GM15510 (cell line): Measurements from ENCODE around the gene PCOLCE2.

Source experiments
- POLR2A ChIP-seq: IDR thresholded peaks from 3 replicates; pipeline ENCODE4 v1.6.1; 2011; ENCODE audit warnings: borderline replicate concordance; ENCODE audit not compliant: insufficient read length; ENCODE audit errors: extremely low read depth

The PCOLCE2 gene

GRCh38 chr3:142912402-142913172, 23.7 kb upstream of the PCOLCE2 start:
- no peak for TF ChIP-seq POLR2A

GRCh38 chr3:142910280-142910679, 21.4 kb upstream of the PCOLCE2 start:
- no peak for TF ChIP-seq POLR2A

GRCh38 chr3:142909282-142909681, 20.4 kb upstream of the PCOLCE2 start:
- TF ChIP-seq POLR2A: no peak

- TF ChIP-seq POLR2A: no peak
Measured at GRCh38 chr3:142907996-142908395, 19.1 kb upstream of the PCOLCE2 start.

GRCh38 chr3:142904639-142905436, 16.0 kb upstream of the PCOLCE2 start:
- TF ChIP-seq POLR2A: no peak

GRCh38 chr3:142902356-142902755, 13.5 kb upstream of the PCOLCE2 start:
- no peak for TF ChIP-seq POLR2A

GRCh38 chr3:142898346-142899213, 9.7 kb upstream of the PCOLCE2 start:
- TF ChIP-seq POLR2A: no peak

- no peak for TF ChIP-seq POLR2A
Measured at GRCh38 chr3:142897807-142898206, 8.9 kb upstream of the PCOLCE2 start.

GRCh38 chr3:142896996-142897395, 8.1 kb upstream of the PCOLCE2 start:
- TF ChIP-seq POLR2A: no peak

GRCh38 chr3:142896201-142896755, 7.4 kb upstream of the PCOLCE2 start:
- no peak for TF ChIP-seq POLR2A

- TF ChIP-seq POLR2A: no peak
Measured at GRCh38 chr3:142894493-142894892, 5.6 kb upstream of the PCOLCE2 start.

GRCh38 chr3:142892714-142893113, 3.8 kb upstream of the PCOLCE2 start:
- no peak for TF ChIP-seq POLR2A

GRCh38 chr3:142890592-142890991, 1.7 kb upstream of the PCOLCE2 start:
- no peak for TF ChIP-seq POLR2A

- no peak for TF ChIP-seq POLR2A
Measured at GRCh38 chr3:142889212-142890014, 530 bp upstream of the PCOLCE2 start.
